Stomach (tissue), 9 donors: ENCODE results near the gene MDC1. TPM values are rescaled to one million over a fixed set of nuclear protein-coding genes. Genes with fewer than 3 reads are reported as not detected.
"Not testable (repeated sequence)": the region's sequence is repeated elsewhere in the genome, so short reads cannot be mapped to it uniquely, and the experiment has no call there.

Source experiments
- DNase-seq, 2 donors: peaks; one replicate each; pipeline versions ENCODE4 v3.0.0 to v3.0.0-alpha.2; 2013 to 2019
- H3K27ac ChIP-seq, 5 donors: fragments of 200-600 bp in 4 of 5; sonication (generic) in 4 of 5; one replicate each; pipeline ENCODE4 v1.5.1; 2013 to 2019; ENCODE audit warnings: mild to moderate bottlenecking in 1 of 5, moderate library complexity in 1 of 5
- H3K27me3 ChIP-seq, 3 donors: fragments of 200-600 bp; sonication (generic); one replicate each; pipeline ENCODE4 v1.5.1; 2017 to 2019; ENCODE audit warnings: mixed run types in 1 of 3
- H3K36me3 ChIP-seq, 4 donors: fragments of 200-600 bp; sonication (generic); 1 replicate in 3 of 4; 2 replicates in 1 of 4; pipeline ENCODE4 v1.5.1; 2016 to 2019
- H3K4me1 ChIP-seq, 4 donors: fragments of 200-600 bp; sonication (generic); one replicate each; pipeline ENCODE4 v1.5.1; 2016 to 2019
- H3K4me3 ChIP-seq, 4 donors: fragments of 200-600 bp; sonication (generic) in 3 of 4; one replicate each; pipeline ENCODE4 v1.5.1; 2016 to 2019; ENCODE audit warnings: mild to moderate bottlenecking in 1 of 4
- H3K9me3 ChIP-seq, 4 donors: fragments of 200-600 bp; sonication (generic); one replicate each; pipeline ENCODE4 v1.5.1; 2016 to 2019
- EP300 ChIP-seq: sonication (generic); formaldehyde crosslinking; IDR thresholded peaks from one replicate; pipeline ENCODE4 v1.6.1; 2017; ENCODE audit warnings: antibody characterized with exemption
- POLR2A ChIP-seq, 4 donors: fragments of 450-650 bp; IDR thresholded peaks; one replicate each; pipeline ENCODE4 v1.6.1; 2016; ENCODE audit warnings: antibody characterized with exemption in 4 of 4, control low read depth in 2 of 4, mild to moderate bottlenecking in 1 of 4, moderate library complexity in 1 of 4
- POLR2AphosphoS5 ChIP-seq, 3 donors: sonication (generic); formaldehyde crosslinking; IDR thresholded peaks; one replicate each; pipeline ENCODE4 v1.6.1; 2016; ENCODE audit warnings: antibody characterized with exemption in 3 of 3
- WGBS, 5 donors: extraction: QIAGEN DNeasy Blood & Tissue Kit in 3 of 5; methylation state at CpG; one replicate each; pipeline versions ENCODE4 v1.1.5 to v1.1.7; 2013 to 2018; 5-methylcytosine and 5-hydroxymethylcytosine counted together
- intact Hi-C: fragments of 100-400 bp; cut with DNase I; formaldehyde crosslinking; loops from one replicate; pipeline ENCODE4 v1.15.1; 2023; ENCODE audit warnings: low total_unique reads
- polyA plus RNA-seq, 3 donors: library from polyadenylated mRNA; stranded (reverse); fragments of 200-250 nt; gene quantifications; one replicate each; pipeline ENCODE4 v1.2.3, GENCODE V29; 2013
- total RNA-seq, 5 donors: library from RNA; depleted of rRNA; stranded (reverse); fragments of >200 nt; gene quantifications; one replicate each; pipeline versions ENCODE4 v1.1.0 to v1.2.3, GENCODE V29; 2014 to 2016
- TF ChIP-seq, protein P1 (sequence below), 7 experiments: fragments of 450-650 bp in 4 of 7; fragments of 200-600 bp in 3 of 7; sonication (generic) in 3 of 7; IDR thresholded peaks; one replicate each; pipeline ENCODE4 v1.5.1; 2016 to 2019; ENCODE audit warnings: antibody characterized with exemption in 7 of 7, control low read depth in 2 of 7, mild to moderate bottlenecking in 1 of 7
- donor health status: healthy with polysubstance abuse.
- donor health status: Bipolar disorder and iron deficiency.
- donor health status: healthy.

Gene MDC1
- total and polyA plus RNA-seq, 8 donors: 3.8 to 153 (median 11.8) TPM

GRCh38 chr6:30726506-30727413 is 9.7 kb upstream of the MDC1 start:
- 83 to 88% (median 87%) methylated on average over 11 of the region's 11 CpGs for WGBS, 5 donors
- no peak for TF ChIP-seq POLR2AphosphoS5 (IDR thresholded peaks at IDR 0.05)
- peak overlapping the region in 3 of 5 donors; percentile 22 to 98 (median 49) for H3K27ac ChIP-seq

DNA sequence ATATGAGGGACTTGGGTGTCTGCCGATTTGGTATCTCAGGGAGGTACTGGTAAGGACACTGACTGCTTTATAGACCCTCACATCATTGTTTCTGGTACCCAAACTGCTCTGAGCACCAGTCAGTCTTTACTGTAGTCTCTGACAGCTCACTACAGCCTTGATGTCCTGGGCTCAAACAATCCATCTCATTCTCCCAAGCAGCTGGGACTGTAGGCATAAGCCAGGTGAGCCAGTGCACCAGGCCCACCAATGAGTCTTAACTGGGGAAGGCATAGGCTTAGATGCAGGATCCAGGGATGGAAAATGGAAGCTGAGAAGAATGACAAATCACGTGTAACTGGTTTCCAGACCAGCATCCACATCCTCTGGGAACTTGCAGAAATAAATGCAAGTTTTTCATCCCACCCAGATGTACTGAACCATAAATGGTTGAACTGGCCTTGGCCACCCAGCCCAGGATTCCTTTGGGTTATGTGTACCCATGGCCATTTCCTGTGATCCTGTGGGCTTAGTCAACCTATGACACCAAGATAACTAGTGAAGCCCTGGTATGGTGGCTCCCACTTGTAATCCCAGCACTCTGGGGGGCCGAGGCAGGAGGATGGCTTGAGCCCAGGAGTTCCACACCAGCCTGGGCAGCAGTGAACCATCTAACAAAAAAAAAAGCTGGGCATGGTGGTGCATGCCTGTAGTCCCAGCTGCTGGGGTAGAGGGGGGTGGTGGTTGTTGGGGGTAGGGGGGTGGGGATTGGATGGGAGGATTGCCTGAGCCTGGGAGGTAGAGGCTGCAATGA is 8.8 kb upstream of the MDC1 start:
- no peaks in the 10 kb centered on the region for H3K27me3 ChIP-seq
- H3K4me3 ChIP-seq: no peak overlapping the region
- TF ChIP-seq POLR2AphosphoS5 (IDR thresholded peaks at IDR 0.05) (no peak), EP300 (no peak), POLR2A (IDR thresholded peaks at IDR 0.05) (no peak)
- TF ChIP-seq, protein P1, sequence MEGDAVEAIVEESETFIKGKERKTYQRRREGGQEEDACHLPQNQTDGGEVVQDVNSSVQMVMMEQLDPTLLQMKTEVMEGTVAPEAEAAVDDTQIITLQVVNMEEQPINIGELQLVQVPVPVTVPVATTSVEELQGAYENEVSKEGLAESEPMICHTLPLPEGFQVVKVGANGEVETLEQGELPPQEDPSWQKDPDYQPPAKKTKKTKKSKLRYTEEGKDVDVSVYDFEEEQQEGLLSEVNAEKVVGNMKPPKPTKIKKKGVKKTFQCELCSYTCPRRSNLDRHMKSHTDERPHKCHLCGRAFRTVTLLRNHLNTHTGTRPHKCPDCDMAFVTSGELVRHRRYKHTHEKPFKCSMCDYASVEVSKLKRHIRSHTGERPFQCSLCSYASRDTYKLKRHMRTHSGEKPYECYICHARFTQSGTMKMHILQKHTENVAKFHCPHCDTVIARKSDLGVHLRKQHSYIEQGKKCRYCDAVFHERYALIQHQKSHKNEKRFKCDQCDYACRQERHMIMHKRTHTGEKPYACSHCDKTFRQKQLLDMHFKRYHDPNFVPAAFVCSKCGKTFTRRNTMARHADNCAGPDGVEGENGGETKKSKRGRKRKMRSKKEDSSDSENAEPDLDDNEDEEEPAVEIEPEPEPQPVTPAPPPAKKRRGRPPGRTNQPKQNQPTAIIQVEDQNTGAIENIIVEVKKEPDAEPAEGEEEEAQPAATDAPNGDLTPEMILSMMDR (IDR thresholded peaks at IDR 0.05): no peak
- H3K36me3 ChIP-seq: peaks cover 63 to 87% (median 85%) of the 10 kb centered on the region in 4 donors
- peak overlapping the region in 3 of 5 donors; percentile 14 to 98 (median 49) for H3K27ac ChIP-seq
- intact Hi-C loops: loop anchor here (5.0 kb wide), 1 partner anchor 49 kb away; no protein-coding TSS in a partner anchor
- 57 to 65% (median 59%) methylated on average over 3 of the region's 3 CpGs for WGBS, 5 donors
- DNase-seq: no peak
- H3K9me3 ChIP-seq: no peaks in the 10 kb centered on the region
- peaks cover 22 to 72% (median 47%) of the 10 kb centered on the region in 4 donors for H3K4me1 ChIP-seq

More at GRCh38 chr6:30726506-30727413, 9.7 kb upstream of the MDC1 start:
- no peaks in the 10 kb centered on the region for H3K9me3 ChIP-seq
- no peak overlapping the region for H3K4me3 ChIP-seq
- no peak for DNase-seq
- peaks cover 63 to 94% (median 93%) of the 10 kb centered on the region in 4 donors for H3K36me3 ChIP-seq
- peaks cover 26 to 78% (median 51%) of the 10 kb centered on the region in 4 donors for H3K4me1 ChIP-seq
- no peaks in the 10 kb centered on the region for H3K27me3 ChIP-seq
- intact Hi-C loops: loop anchor here (5.0 kb wide), 1 partner anchor 49 kb away; no protein-coding TSS in a partner anchor

- H3K4me3 ChIP-seq: no peak overlapping the region
- no peak for DNase-seq
- H3K4me1 ChIP-seq: peaks cover 15 to 64% (median 39%) of the 10 kb centered on the region in 4 donors
- peak overlapping the region in 3 of 5 donors; percentile 42 to 98 (median 49) for H3K27ac ChIP-seq
- TF ChIP-seq POLR2AphosphoS5 (IDR thresholded peaks at IDR 0.05) (no peak), EP300 (no peak), POLR2A (IDR thresholded peaks at IDR 0.05) (no peak)
- TF ChIP-seq, protein P1 (IDR thresholded peaks at IDR 0.05): no peak
- intact Hi-C loops: loop anchor here (5.0 kb wide), 1 partner anchor 48 kb away; no protein-coding TSS in a partner anchor
- H3K36me3 ChIP-seq: peaks cover 60 to 79% (median 76%) of the 10 kb centered on the region in 4 donors
- H3K9me3 ChIP-seq: no peaks in the 10 kb centered on the region
- no peaks in the 10 kb centered on the region for H3K27me3 ChIP-seq
- 34 to 42% (median 38%) methylated on average over 6 of the region's 6 CpGs for whole genome bisulfite sequencing, 5 donors
Measured at GRCh38 chr6:30724906-30725667, 8.0 kb upstream of the MDC1 start.

- DNase-seq, H3K9me3 ChIP-seq, intact Hi-C loops, H3K27me3 ChIP-seq: not testable (repeated sequence)
- peak overlapping the region in 1 of 4 donors; percentile 11 for H3K4me3 ChIP-seq
- H3K36me3 ChIP-seq: peaks cover 51 to 69% (median 66%) of the 10 kb centered on the region in 4 donors
- peak overlapping the region in 3 of 5 donors; percentile 42 to 98 (median 49) for H3K27ac ChIP-seq
- peaks cover 22 to 71% (median 45%) of the 10 kb centered on the region in 4 donors for H3K4me1 ChIP-seq
- peak in 1 of 3 donors; percentile 9 for TF ChIP-seq POLR2AphosphoS5 (IDR thresholded peaks at IDR 0.05)
- 54 to 60% (median 56%) methylated on average over 19 to 29 of the region's 29 CpGs for WGBS, 5 donors
Measured at GRCh38 chr6:30723843-30724741, 7.0 kb upstream of the MDC1 start.

- not testable (repeated sequence) for DNase-seq, H3K27me3 ChIP-seq
Measured at GRCh38 chr6:30723159-30723842, 6.2 kb upstream of the MDC1 start.

More at GRCh38 chr6:30723159-30723842, 6.2 kb upstream of the MDC1 start:
- 47 to 55% (median 51%) methylated on average over 16 of the region's 16 CpGs for WGBS, 5 donors
- Histone ChIP-seq H3K4me3 (peak overlapping the region in 1 of 4 donors; percentile 11), H3K27ac (peak overlapping the region in 4 of 5 donors; percentile 93 to 99 (median 98)), H3K36me3 (peaks cover 48 to 61% (median 58%) of the 10 kb centered on the region in 4 donors), H3K4me1 (peaks cover 24 to 72% (median 50%) of the 10 kb centered on the region in 4 donors)
- H3K9me3 ChIP-seq, intact Hi-C loops: not testable (repeated sequence)
